H9 (cell line): Measurements from ENCODE around the gene SOD3. TPM values are rescaled to one million over a fixed set of nuclear protein-coding genes. Genes with fewer than 3 reads are reported as not detected.

Source experiments
- DNase-seq: peaks from one replicate; pipeline ENCODE4 v3.0.0-alpha.2; 2017
- H2AFZ ChIP-seq: one replicate; pipeline ENCODE4 v1.6.1; 2013; ENCODE audit warnings: mild to moderate bottlenecking, low read length, control low read depth, moderate library complexity
- H2AK5ac ChIP-seq: 2 replicates; pipeline ENCODE4 v1.6.1; 2013; ENCODE audit warnings: low read length, control low read depth, mixed read lengths; ENCODE audit not compliant: insufficient read length
- H2BK120ac ChIP-seq: one replicate; pipeline ENCODE4 v1.6.1; 2013; ENCODE audit warnings: low read depth, mild to moderate bottlenecking, low read length, control low read depth, inconsistent platforms; ENCODE audit not compliant: poor library complexity, severe bottlenecking
- H2BK12ac ChIP-seq: 2 replicates; pipeline ENCODE4 v1.6.1; 2013; ENCODE audit warnings: low read length, control low read depth, mixed read lengths, low read depth; ENCODE audit not compliant: insufficient read length
- H2BK15ac ChIP-seq: 2 replicates; pipeline ENCODE4 v1.6.1; 2013; ENCODE audit warnings: low read depth, low read length, control low read depth
- H2BK20ac ChIP-seq: one replicate; pipeline ENCODE4 v1.6.1; 2013; ENCODE audit warnings: low read depth, mild to moderate bottlenecking, low read length, control low read depth, inconsistent platforms; ENCODE audit not compliant: poor library complexity, severe bottlenecking
- H2BK5ac ChIP-seq: 2 replicates; pipeline ENCODE4 v1.6.1; 2013; ENCODE audit warnings: low read length, control low read depth, mixed read lengths; ENCODE audit not compliant: insufficient read length
- H3K14ac ChIP-seq: 2 replicates; pipeline ENCODE4 v1.6.1; 2013; ENCODE audit warnings: low read length, control low read depth; ENCODE audit not compliant: insufficient read depth
- H3K18ac ChIP-seq: 2 replicates; pipeline ENCODE4 v1.6.1; 2013; ENCODE audit warnings: low read depth, mild to moderate bottlenecking, mixed read lengths, low read length, control low read depth; ENCODE audit not compliant: insufficient read length
- H3K23ac ChIP-seq: 2 replicates; pipeline ENCODE4 v1.6.1; 2013; ENCODE audit warnings: low read length, control low read depth, mixed read lengths, low read depth; ENCODE audit not compliant: insufficient read length
- H3K23me2 ChIP-seq: 2 replicates; pipeline ENCODE4 v1.6.1; 2013; ENCODE audit warnings: low read depth, mild to moderate bottlenecking, mixed read lengths, low read length, control low read depth; ENCODE audit not compliant: insufficient read length, poor library complexity, severe bottlenecking
- H3K27ac ChIP-seq: 2 replicates; pipeline ENCODE4 v1.5.1; 2013; ENCODE audit warnings: low read length, control low read depth, mixed read lengths, low read depth; ENCODE audit not compliant: insufficient read length
- H3K27me3 ChIP-seq: 2 replicates; pipeline ENCODE4 v1.6.1; 2013; ENCODE audit warnings: low read length, control low read depth, inconsistent platforms; ENCODE audit not compliant: insufficient read depth
- H3K4ac ChIP-seq: 2 replicates; pipeline ENCODE4 v1.6.1; 2013; ENCODE audit warnings: low read depth, mild to moderate bottlenecking, control low read depth, inconsistent platforms, low read length, moderate library complexity
- H3K4me1 ChIP-seq: 2 replicates; pipeline ENCODE4 v1.6.1; 2013; ENCODE audit warnings: low read length, control low read depth, inconsistent platforms; ENCODE audit not compliant: insufficient read depth
- H3K4me2 ChIP-seq: 2 replicates; pipeline ENCODE4 v1.6.1; 2013; ENCODE audit warnings: low read length, control low read depth, mixed read lengths; ENCODE audit not compliant: insufficient read length, insufficient read depth
- H3K56ac ChIP-seq: 2 replicates; pipeline ENCODE4 v1.6.1; 2013; ENCODE audit warnings: low read depth, mild to moderate bottlenecking, mixed read lengths, low read length, control low read depth; ENCODE audit not compliant: insufficient read length
- H3K79me1 ChIP-seq: 2 replicates; pipeline ENCODE4 v1.6.1; 2013; ENCODE audit warnings: low read depth, mild to moderate bottlenecking, moderate library complexity, low read length, control low read depth, inconsistent platforms; ENCODE audit not compliant: insufficient read depth, poor library complexity, severe bottlenecking
- H3K79me2 ChIP-seq: 2 replicates; pipeline ENCODE4 v1.6.1; 2013; ENCODE audit warnings: low read length, control low read depth, inconsistent platforms; ENCODE audit not compliant: insufficient read depth
- H3K9ac ChIP-seq: 2 replicates; pipeline ENCODE4 v1.6.1; 2013; ENCODE audit warnings: low read length, control low read depth, mixed read lengths; ENCODE audit not compliant: insufficient read length; ENCODE audit errors: extremely low read depth
- H3K9me3 ChIP-seq: one replicate; pipeline ENCODE4 v1.6.1; 2013; ENCODE audit warnings: low read depth, low read length, inconsistent platforms; ENCODE audit not compliant: control insufficient read depth
- H3T11ph ChIP-seq: one replicate; pipeline ENCODE4 v1.6.1; 2013; ENCODE audit warnings: mild to moderate bottlenecking, low read length, control low read depth, inconsistent platforms
- H4K20me1 ChIP-seq: one replicate; pipeline ENCODE4 v1.6.1; 2013; ENCODE audit not compliant: control insufficient read depth, insufficient read length, insufficient read depth
- H4K5ac ChIP-seq: 2 replicates; pipeline ENCODE4 v1.6.1; 2013; ENCODE audit warnings: low read depth, mild to moderate bottlenecking, mixed read lengths, low read length, control low read depth; ENCODE audit not compliant: insufficient read length
- H4K8ac ChIP-seq: replicated peaks from 2 replicates; pipeline ENCODE4 v1.6.1; 2013; ENCODE audit warnings: low read length, control low read depth, mixed read lengths, low read depth; ENCODE audit not compliant: insufficient read length
- H4K91ac ChIP-seq: 2 replicates; pipeline ENCODE4 v1.6.1; 2013; ENCODE audit warnings: low read depth, mild to moderate bottlenecking, moderate library complexity, mixed read lengths, low read length, control low read depth; ENCODE audit not compliant: insufficient read length
- H3K27ac Mint-ChIP-seq, 3 experiments: 2 replicates in 2 of 3; 3 replicates in 1 of 3; pipeline ENCODE4 v1.8.0; 2020 to 2021; ENCODE audit warnings: mixed read lengths in 3 of 3, mild to moderate bottlenecking in 1 of 3, moderate library complexity in 1 of 3
- H3K27me3 Mint-ChIP-seq: 2 replicates; pipeline ENCODE4 v1.8.0; 2021; ENCODE audit warnings: low read depth, mild to moderate bottlenecking, moderate library complexity, mixed read lengths
- H3K36me3 Mint-ChIP-seq, 3 experiments: 2 replicates in 2 of 3; 3 replicates in 1 of 3; pipeline ENCODE4 v1.8.0; 2020 to 2021; ENCODE audit warnings: low read depth in 3 of 3, mixed read lengths in 3 of 3; ENCODE audit not compliant: insufficient read depth in 1 of 3
- H3K4me1 Mint-ChIP-seq, 2 experiments: 2 replicates each; pipeline ENCODE4 v1.8.0; 2020; ENCODE audit warnings: mixed read lengths in 2 of 2
- H3K4me3 Mint-ChIP-seq, 2 experiments: 2 replicates in 1 of 2; 3 replicates in 1 of 2; pipeline ENCODE4 v1.8.0; 2020 to 2021; ENCODE audit warnings: mild to moderate bottlenecking in 2 of 2, mixed read lengths in 2 of 2, moderate library complexity in 1 of 2
- H3K9me3 Mint-ChIP-seq, 2 experiments: 2 replicates in 1 of 2; 3 replicates in 1 of 2; pipeline ENCODE4 v1.8.0; 2020; ENCODE audit warnings: mild to moderate bottlenecking in 2 of 2, mixed read lengths in 2 of 2, moderate library complexity in 1 of 2
- WGBS: extraction: QIAGEN DNeasy Blood & Tissue Kit; methylation state at CpG from one replicate; pipeline ENCODE4 v1.1.7; 2013; ENCODE audit warnings: missing lambda C conversion rate, low lambda C conversion rate, mixed read lengths; ENCODE audit not compliant: insufficient read length; ENCODE audit errors: extremely low coverage; 5-methylcytosine and 5-hydroxymethylcytosine counted together
- total RNA-seq: library from RNA; stranded (reverse); gene quantifications from 2 replicates; pipeline ENCODE4 v1.2.1, GENCODE V29; 2021
- TF ChIP-seq, protein P1 (sequence below): fragments of 200-600 bp; sonication (generic); conservative IDR thresholded peaks from 3 replicates; pipeline ENCODE4 v1.8.0; 2021; ENCODE audit warnings: antibody characterized with exemption, mild to moderate bottlenecking

SOD3 gene
- total RNA-seq, 1 experiment from 2014 or later: 3.3 TPM

DNA sequence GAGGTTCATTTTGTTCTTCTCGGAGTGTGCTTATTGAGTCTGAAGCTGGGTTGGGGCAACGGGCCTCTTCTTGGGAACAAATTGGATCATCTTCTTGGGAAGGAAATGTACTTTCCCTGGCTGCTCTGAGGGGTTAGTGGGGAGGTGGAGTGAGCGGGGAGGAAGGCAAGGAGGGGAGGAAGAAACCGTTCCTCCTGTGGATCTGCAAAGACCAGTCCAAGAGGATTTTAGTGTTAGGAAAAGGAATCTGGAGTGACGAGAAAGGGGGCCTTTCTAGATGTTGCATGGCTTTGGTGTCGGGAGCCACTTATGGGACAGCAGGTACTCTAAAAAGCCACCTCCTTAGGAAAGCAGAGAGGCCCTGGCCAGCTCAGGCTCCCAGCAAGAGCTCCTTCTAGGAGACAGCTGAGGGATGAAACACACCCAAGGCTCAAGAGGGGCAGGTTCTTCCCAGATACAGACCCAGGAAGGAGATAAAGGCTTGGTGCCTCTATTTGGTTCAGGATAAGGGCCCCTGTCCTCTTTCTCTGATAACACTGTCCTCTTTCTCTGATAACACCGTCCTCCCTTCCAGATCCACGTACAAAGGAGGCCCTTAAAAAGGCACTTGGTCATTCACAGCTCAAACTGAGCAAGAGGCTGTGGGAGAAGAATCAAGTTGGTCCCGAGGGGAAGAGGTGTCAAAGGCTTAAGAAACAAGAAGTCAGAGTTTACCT lies 451 bp downstream of the SOD3 start:
- no peak overlapping the region for H4K8ac ChIP-seq
- no peak overlapping the region for H3K27ac ChIP-seq
- peaks cover 66% of the 10 kb centered on the region for H3K27me3 Mint-ChIP-seq
- no peaks in the 10 kb centered on the region for H4K20me1 ChIP-seq
- no peak overlapping the region for H3K23ac ChIP-seq
- H3K18ac ChIP-seq: no peak overlapping the region
- H3K79me1 ChIP-seq: no peaks in the 10 kb centered on the region
- peaks cover 14% of the 10 kb centered on the region; the same call in 1 of the 2 replicates for H3K27me3 ChIP-seq
- H3K4me3 Mint-ChIP-seq: peak overlapping the region; percentile 30 to 77
- H4K5ac ChIP-seq: no peak overlapping the region
- no peak overlapping the region for H4K91ac ChIP-seq
- H3T11ph ChIP-seq: no peak overlapping the region
- H3K14ac ChIP-seq: no peak overlapping the region
- H3K4me1 Mint-ChIP-seq: peaks cover 22 to 28% of the 10 kb centered on the region in 2 experiments
- H3K9ac ChIP-seq: no peak overlapping the region
- H2BK120ac ChIP-seq: no peak overlapping the region
- H3K23me2 ChIP-seq: peaks cover 15% of the 10 kb centered on the region
- H2AFZ ChIP-seq: peak overlapping the region; percentile 25
- H2AK5ac ChIP-seq: no peak overlapping the region
- no peak overlapping the region for H2BK12ac ChIP-seq
- H3K56ac ChIP-seq: no peak overlapping the region
- TF ChIP-seq, protein P1, sequence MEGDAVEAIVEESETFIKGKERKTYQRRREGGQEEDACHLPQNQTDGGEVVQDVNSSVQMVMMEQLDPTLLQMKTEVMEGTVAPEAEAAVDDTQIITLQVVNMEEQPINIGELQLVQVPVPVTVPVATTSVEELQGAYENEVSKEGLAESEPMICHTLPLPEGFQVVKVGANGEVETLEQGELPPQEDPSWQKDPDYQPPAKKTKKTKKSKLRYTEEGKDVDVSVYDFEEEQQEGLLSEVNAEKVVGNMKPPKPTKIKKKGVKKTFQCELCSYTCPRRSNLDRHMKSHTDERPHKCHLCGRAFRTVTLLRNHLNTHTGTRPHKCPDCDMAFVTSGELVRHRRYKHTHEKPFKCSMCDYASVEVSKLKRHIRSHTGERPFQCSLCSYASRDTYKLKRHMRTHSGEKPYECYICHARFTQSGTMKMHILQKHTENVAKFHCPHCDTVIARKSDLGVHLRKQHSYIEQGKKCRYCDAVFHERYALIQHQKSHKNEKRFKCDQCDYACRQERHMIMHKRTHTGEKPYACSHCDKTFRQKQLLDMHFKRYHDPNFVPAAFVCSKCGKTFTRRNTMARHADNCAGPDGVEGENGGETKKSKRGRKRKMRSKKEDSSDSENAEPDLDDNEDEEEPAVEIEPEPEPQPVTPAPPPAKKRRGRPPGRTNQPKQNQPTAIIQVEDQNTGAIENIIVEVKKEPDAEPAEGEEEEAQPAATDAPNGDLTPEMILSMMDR: no peak
- H3K4me2 ChIP-seq: peak overlapping the region; percentile 52
- WGBS: no CpG with 5 or more reads among the region's 9 CpGs
- peaks cover 0 to 4% of the 10 kb centered on the region in 2 experiments; a peak in 1 of 5 replicates for H3K9me3 Mint-ChIP-seq
- H2BK15ac ChIP-seq: no peak overlapping the region
- no peak for DNase-seq
- no peaks in the 10 kb centered on the region for H3K9me3 ChIP-seq
- no peak overlapping the region for H2BK20ac ChIP-seq
- H3K79me2 ChIP-seq: no peaks in the 10 kb centered on the region
- no peaks in the 10 kb centered on the region for H3K4me1 ChIP-seq
- no peaks in the 10 kb centered on the region; a peak in 1 of 7 replicates for H3K36me3 Mint-ChIP-seq
- peak overlapping the region in 2 of 3 experiments; percentile 56 to 84; a peak in 4 of 7 replicates for H3K27ac Mint-ChIP-seq
- no peak overlapping the region for H2BK5ac ChIP-seq
- H3K4ac ChIP-seq: no peak overlapping the region
